ENCODE results near the gene NEDD9.

- TF ChIP-seq, protein P1, sequence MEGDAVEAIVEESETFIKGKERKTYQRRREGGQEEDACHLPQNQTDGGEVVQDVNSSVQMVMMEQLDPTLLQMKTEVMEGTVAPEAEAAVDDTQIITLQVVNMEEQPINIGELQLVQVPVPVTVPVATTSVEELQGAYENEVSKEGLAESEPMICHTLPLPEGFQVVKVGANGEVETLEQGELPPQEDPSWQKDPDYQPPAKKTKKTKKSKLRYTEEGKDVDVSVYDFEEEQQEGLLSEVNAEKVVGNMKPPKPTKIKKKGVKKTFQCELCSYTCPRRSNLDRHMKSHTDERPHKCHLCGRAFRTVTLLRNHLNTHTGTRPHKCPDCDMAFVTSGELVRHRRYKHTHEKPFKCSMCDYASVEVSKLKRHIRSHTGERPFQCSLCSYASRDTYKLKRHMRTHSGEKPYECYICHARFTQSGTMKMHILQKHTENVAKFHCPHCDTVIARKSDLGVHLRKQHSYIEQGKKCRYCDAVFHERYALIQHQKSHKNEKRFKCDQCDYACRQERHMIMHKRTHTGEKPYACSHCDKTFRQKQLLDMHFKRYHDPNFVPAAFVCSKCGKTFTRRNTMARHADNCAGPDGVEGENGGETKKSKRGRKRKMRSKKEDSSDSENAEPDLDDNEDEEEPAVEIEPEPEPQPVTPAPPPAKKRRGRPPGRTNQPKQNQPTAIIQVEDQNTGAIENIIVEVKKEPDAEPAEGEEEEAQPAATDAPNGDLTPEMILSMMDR (conservative IDR thresholded peaks at IDR 0.05; ENCODE audit: low read depth in 2 of 2): no peak
- no peak for TF ChIP-seq EZH2 (IDR thresholded peaks at IDR 0.05; ENCODE audit: low read depth, unreplicated experiment)
- TF ChIP-seq EZH2phosphoT487 (IDR thresholded peaks at IDR 0.05; ENCODE audit: unreplicated experiment): no peak
- TF ChIP-seq JUNB (IDR thresholded peaks at IDR 0.05; ENCODE audit: unreplicated experiment): no peak
- TF ChIP-seq POLR2AphosphoS5 (IDR thresholded peaks at IDR 0.05; ENCODE audit: low read depth): no peak
- no peak for TF ChIP-seq STAT1 (IDR thresholded peaks at IDR 0.05; ENCODE audit: unreplicated experiment)
- TF ChIP-seq, protein P2, sequence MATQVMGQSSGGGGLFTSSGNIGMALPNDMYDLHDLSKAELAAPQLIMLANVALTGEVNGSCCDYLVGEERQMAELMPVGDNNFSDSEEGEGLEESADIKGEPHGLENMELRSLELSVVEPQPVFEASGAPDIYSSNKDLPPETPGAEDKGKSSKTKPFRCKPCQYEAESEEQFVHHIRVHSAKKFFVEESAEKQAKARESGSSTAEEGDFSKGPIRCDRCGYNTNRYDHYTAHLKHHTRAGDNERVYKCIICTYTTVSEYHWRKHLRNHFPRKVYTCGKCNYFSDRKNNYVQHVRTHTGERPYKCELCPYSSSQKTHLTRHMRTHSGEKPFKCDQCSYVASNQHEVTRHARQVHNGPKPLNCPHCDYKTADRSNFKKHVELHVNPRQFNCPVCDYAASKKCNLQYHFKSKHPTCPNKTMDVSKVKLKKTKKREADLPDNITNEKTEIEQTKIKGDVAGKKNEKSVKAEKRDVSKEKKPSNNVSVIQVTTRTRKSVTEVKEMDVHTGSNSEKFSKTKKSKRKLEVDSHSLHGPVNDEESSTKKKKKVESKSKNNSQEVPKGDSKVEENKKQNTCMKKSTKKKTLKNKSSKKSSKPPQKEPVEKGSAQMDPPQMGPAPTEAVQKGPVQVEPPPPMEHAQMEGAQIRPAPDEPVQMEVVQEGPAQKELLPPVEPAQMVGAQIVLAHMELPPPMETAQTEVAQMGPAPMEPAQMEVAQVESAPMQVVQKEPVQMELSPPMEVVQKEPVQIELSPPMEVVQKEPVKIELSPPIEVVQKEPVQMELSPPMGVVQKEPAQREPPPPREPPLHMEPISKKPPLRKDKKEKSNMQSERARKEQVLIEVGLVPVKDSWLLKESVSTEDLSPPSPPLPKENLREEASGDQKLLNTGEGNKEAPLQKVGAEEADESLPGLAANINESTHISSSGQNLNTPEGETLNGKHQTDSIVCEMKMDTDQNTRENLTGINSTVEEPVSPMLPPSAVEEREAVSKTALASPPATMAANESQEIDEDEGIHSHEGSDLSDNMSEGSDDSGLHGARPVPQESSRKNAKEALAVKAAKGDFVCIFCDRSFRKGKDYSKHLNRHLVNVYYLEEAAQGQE (IDR thresholded peaks at IDR 0.05; ENCODE audit: unreplicated experiment): no peak
These were observed 71.2 kb downstream of the NEDD9 start for GRCh38 chr6:11161031-11161956.

All from GM23338 (cell line).